Measurements from ENCODE around the gene VMP1.
"Not testable (repeated sequence)": the region's sequence is repeated elsewhere in the genome, so short reads cannot be mapped to it uniquely, and the experiment has no call there.

Gene VMP1

DNA sequence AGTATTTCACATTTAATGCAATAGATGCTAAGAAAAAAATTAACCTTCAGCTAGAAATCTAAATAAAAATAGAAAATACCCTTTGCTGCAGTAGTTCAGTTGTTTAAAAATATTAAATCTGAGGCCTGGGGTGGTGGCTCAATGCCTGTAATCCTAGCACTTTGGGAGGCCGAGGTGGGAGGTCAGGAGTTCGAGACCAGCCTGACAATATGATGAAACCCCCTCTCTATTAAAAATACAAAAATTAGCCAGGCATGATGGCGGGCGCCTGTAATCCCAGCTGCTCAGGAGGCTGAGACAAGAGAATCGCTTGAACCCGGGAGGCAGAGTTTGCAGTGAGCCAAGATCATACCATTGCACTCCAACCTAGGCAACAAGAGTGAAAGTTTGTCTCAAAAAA is 98.9 kb downstream of the VMP1 start:
- DNase-seq: not testable (repeated sequence)

GRCh38 chr17:59807892-59808509 is 100.5 kb downstream of the VMP1 start:
- DNase-seq: no peak

- DNase-seq: no peak
These were observed 103.4 kb downstream of the VMP1 start for GRCh38 chr17:59810894-59811153.

- no peak for DNase-seq
These were observed 103.8 kb downstream of the VMP1 start for GRCh38 chr17:59811209-59811608.

GRCh38 chr17:59812139-59812538 is 104.7 kb downstream of the VMP1 start:
- DNase-seq: no peak

DNA sequence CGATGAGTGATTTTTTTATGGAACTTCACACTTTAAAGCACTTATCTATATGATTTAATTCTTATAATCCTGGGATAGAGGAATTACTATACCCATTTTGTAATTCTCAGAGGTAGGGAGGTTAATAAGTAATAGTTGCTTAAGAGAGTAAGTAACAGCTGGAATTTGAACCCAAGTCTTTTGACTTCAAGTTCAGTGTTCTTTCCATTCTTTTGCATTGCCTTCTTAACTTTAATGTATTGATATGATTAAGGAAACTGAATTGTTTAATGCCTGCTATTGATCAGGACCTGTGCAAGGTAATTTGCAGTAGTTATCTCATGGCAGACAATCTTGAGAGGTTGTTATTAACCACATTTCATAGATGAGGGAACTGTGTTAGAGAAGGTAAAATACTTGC is 106.8 kb downstream of the VMP1 start:
- no peak for DNase-seq

DNA sequence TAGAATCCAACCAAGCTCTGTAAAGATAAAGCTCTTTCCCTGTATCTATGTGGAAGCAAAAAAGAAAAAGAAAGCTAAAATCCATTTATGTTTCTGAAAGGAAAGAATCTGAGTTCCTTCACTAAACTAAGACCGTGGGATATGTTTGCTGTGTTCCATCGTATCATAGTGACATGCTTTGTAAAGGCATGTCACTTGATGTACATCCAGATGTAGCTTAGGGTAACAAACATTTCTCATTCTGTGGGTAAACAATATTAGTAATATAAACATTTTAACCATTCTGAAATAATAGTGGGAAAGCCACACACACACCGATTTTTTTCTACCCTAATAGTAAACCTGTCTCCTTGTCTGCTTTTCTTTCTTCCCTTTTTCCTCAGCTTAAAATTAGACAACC is 107.2 kb downstream of the VMP1 start:
- DNase-seq: no peak

DNA sequence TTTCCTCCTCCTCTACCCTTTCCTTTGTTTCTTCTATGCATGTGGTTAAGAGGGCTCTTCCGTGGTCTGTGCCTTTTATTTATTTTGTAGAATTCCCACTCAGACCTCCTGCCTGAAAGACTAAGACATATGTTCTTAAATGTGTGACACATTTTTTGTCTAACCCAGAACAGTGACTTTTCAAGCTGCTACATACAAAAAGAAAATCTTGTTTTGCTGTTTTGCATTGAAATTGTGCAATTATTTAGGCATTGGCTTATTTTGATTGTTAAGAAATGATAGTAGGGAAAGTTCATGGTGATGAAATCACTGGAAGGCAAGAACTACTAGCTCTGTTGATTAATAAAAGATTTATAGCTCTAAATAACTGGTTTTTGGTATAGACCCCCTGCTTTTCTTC is 108.5 kb downstream of the VMP1 start:
- DNase-seq: no peak

DNA sequence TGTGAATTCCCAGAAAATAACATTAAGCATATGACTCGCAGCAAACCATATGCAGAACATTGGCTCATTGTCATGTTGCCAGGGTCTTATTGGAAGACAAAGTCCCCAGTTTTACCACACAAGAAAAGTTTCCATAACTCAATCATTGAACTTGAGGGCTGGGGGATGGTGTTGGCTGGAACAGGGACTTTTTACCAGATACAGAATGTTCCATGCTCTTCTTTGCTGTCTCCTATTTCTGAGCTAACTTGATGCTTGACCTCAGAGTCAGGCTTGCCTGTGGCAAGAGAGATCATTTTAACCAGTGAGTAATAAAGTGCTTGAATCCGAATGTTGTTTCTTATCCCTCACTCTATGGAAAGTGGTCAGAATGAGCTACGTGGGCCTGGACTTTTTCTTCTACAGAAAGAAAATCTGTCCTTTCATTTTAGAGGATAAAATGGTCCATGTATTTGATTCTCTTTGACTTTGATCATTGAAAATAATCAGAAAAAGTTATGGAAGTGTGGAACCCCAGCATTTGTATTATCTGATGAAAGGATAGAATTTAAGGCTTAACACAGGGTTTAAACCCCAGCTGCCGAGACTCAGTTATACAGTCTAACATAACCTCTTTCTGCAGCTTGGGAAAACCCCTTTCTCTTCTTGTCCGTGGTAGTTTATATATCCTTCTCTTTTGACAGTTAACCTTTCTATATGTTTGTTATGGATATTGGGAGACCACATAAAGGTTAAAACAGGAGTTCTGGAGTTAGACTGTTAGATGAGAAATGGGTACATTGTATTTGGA is 118.3 kb downstream of the VMP1 start:
- no peak for DNase-seq

- DNase-seq: no peak
These were observed 119.4 kb downstream of the VMP1 start for GRCh38 chr17:59826706-59827453.

DNA sequence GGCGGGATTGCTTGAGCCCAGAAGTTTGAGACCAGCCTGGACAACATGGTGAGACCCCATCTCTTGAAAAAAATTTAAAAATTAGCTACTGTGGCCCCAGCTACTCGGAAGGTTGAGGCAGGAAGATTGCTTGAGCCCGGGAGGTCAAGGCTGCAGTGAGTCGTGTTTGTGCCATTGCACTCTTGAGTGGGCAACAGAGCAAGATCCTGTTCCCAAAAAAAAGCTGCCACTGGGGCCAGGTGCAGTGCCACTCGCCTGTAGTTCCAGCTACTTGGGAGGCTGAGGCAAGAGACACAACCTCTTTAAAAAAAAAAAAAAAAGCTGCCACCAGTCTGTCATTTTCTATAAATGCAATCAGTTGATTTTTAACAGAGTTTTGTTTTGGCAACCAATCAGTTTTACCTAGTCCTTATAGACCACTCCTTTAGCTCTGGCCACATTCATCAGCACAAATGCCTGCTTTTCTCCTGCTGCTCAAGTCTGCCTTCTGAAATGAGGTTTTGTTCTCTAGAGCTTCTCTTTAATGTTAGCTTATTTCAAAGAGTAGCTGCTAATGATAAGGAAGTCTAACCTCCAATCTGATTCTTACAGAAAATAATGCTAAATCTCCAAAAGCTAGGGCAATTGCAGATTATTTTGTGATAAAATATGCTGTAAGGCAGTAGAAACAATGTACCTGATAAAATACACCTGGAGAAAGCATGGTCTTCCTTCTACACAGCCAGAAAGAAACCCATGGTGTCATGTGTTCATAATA is 120.4 kb downstream of the VMP1 start:
- no peak for DNase-seq

GRCh38 chr17:59828478-59828760 is 121.0 kb downstream of the VMP1 start:
- DNase-seq: no peak

DNA sequence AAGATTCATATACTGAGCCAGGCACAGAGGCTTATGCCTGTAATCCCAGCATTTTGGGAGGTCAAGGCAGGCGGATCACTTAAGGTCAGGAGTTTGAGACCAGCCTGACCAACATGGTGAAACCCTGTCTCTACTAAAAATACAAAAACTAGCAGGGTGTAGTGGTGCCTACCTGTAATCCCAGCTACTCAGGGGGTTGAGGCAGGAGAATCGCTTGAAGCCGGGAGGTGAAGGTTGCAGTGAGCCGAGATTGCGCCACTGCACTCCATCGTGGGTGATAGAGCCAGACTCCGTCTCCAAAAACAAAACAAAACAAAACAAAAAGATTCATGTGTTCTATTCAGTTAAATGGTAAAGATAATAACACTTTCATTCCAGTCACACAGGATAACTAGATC is 121.4 kb downstream of the VMP1 start:
- not testable (repeated sequence) for DNase-seq

DNA sequence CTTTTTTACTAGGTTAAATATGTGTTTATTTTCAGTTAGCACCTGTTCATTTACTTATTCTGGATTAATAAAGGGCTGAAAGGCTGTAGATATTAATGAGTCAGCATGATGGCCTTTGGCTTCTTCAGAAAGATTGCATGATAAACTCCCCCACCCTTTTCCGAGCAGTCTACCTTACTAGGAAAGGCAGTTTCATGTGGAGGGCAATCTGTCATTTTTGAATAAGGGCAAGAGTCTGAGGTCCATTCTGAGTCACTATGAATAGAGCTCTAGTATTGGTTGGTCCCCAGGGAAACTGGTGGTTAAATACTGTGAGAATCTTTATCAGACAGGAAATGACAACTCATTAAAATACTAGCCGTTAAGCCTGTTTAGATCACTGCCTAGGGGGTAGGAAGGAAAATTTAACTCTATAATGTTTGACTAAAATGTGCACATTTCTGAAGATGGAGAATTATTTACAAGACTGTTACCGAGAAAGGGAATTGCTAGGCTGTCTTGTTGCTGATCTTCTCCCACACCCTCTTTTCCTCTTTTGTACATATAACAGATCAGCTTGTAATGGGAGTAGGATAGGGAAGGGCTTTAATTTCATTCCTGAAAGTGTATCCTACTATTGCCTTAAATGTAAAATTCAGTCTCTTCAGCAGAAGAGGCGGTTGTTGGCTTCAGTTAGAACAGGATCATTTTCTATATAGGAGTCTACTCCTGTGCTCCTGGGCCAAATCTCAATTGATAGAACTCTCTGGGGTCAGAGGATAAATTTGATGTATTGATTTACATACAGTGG is 122.0 kb downstream of the VMP1 start:
- DNase-seq: no peak

DNA sequence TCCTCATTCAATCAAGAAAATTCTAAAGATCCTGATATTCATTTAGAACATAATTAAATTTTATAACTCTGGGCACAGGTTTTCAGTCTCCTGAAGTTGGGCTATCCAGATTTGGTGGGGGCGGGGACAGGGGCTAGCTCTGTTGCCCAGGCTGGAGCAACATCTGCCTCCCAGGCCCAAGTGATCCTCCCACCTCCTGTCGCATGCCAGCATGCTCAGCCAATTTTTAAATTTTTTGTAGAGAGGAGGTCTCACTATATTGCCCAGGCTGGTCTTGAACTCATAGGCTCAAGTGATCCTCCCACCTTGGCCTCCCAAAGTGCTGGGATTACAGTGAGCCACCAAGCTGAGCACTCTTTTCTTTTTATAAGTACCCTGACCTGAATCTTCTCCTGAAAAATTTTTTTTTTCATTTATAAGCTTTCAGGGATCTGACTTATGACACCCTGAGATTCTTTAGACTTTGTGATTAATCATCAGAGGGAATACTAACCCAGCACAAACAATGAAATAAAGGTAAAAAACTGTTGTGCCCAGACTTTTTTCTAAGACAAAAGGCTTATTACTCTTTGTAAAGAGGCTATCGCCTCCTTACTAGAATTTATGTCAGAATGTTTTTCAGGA is 122.7 kb downstream of the VMP1 start:
- no peak for DNase-seq

GRCh38 chr17:59830846-59831486 is 123.5 kb downstream of the VMP1 start:
- no peak for DNase-seq

- DNase-seq: no peak
These were observed 125.5 kb downstream of the VMP1 start for GRCh38 chr17:59832883-59833379.

- peak in 4 of 58 donors; percentile 5 to 36 (median 13) for DNase-seq
These were observed 130.0 kb downstream of the VMP1 start for GRCh38 chr17:59837308-59838051.
